ENCODE data around the gene PFKFB4. TPM values are rescaled to one million over a fixed set of nuclear protein-coding genes. Genes with fewer than 3 reads are reported as not detected.
A peak's percentile ranks its signal among the peaks of the same experiment; 100 is the strongest.
"Not testable (repeated sequence)": the region's sequence is repeated elsewhere in the genome, so short reads cannot be mapped to it uniquely, and the experiment has no call there.

The PFKFB4 gene
- total RNA-seq, 5 donors from 2014 or later (not counting 1 experiment from before 2014, with no cell fraction given), result 1.8 to 4.2 (median 2.4) TPM

- ChIA-PET POLR2A (no interaction called here), CTCF (no interaction called here)
- Mint-ChIP-seq H3K4me3 (peak overlapping the region in 1 of 3 donors; percentile 7), H3K9me3 (no peaks in the 10 kb centered on the region), H3K27ac (peak overlapping the region; percentile 62 to 81), H3K36me3 (peaks cover 6% of the 10 kb centered on the region), H3K27me3 (no peaks in the 10 kb centered on the region), H3K4me1 (peaks cover 56 to 73% (median 70%) of the 10 kb centered on the region in 3 donors)
- Histone ChIP-seq H3K36me3 (ENCODE audit: control insufficient read depth in 2 of 2, extremely low read depth in 1 of 2, insufficient read depth in 1 of 2, low read length in 1 of 2) (peaks cover 0 to 13% of the 10 kb centered on the region in 2 donors), H3K4me1 (ENCODE audit: control insufficient read depth in 1 of 2, extremely low read depth in 1 of 2, insufficient read depth in 2 of 2, low read length in 2 of 2) (peaks cover 19 to 92% of the 10 kb centered on the region in 2 experiments), H3K9me3 (no peaks in the 10 kb centered on the region), H3K27ac (ENCODE audit: low read length) (peak overlapping the region; percentile 23), H3K4me3 (ENCODE audit: control insufficient read depth in 1 of 2, extremely low read depth in 1 of 2, low read length in 1 of 2) (no peak overlapping the region), H3K27me3 (replicated peaks in 1 of 2; ENCODE audit: control insufficient read depth in 2 of 2, extremely low read depth in 1 of 2, insufficient read depth in 2 of 2, low read length in 1 of 2) (no peaks in the 10 kb centered on the region)
- ATAC-seq (replicated peaks in 1 of 4) (no peak), DNase-seq (no peak)
- WGBS (ENCODE audit: insufficient coverage), result 93% methylated on average over 10 of the region's 11 CpGs
Measured at GRCh38 chr3:48475188-48475587, 81.4 kb downstream of the PFKFB4 start.

- Mint-ChIP-seq H3K36me3 (peaks cover 10% of the 10 kb centered on the region), H3K4me3 (peak overlapping the region in 1 of 3 donors; percentile 7), H3K27me3 (no peaks in the 10 kb centered on the region), H3K4me1 (peaks cover 56 to 73% (median 71%) of the 10 kb centered on the region in 3 donors), H3K9me3 (no peaks in the 10 kb centered on the region), H3K27ac (peak overlapping the region; percentile 62 to 81)
- Histone ChIP-seq H3K4me3 (ENCODE audit: control insufficient read depth in 1 of 2, extremely low read depth in 1 of 2, low read length in 1 of 2) (no peak overlapping the region), H3K9me3 (no peaks in the 10 kb centered on the region), H3K36me3 (ENCODE audit: control insufficient read depth in 2 of 2, extremely low read depth in 1 of 2, insufficient read depth in 1 of 2, low read length in 1 of 2) (peaks cover 0 to 19% of the 10 kb centered on the region in 2 donors), H3K4me1 (ENCODE audit: control insufficient read depth in 1 of 2, extremely low read depth in 1 of 2, insufficient read depth in 2 of 2, low read length in 2 of 2) (peaks cover 20 to 92% of the 10 kb centered on the region in 2 experiments), H3K27me3 (replicated peaks in 1 of 2; ENCODE audit: control insufficient read depth in 2 of 2, extremely low read depth in 1 of 2, insufficient read depth in 2 of 2, low read length in 1 of 2) (no peaks in the 10 kb centered on the region), H3K27ac (ENCODE audit: low read length) (peak overlapping the region; percentile 4)
- 100% methylated on average over 1 of the region's 4 CpGs for WGBS (ENCODE audit: insufficient coverage)
- POLR2A ChIA-PET, result no interaction called here
- ATAC-seq (replicated peaks in 1 of 4) (no peak), DNase-seq (no peak)
- CTCF ChIA-PET, result no interaction called here
Measured at GRCh38 chr3:48474619-48475018, 82.0 kb downstream of the PFKFB4 start.

GRCh38 chr3:48474031-48474430 lies 82.6 kb downstream of the PFKFB4 start:
- WGBS (ENCODE audit: insufficient coverage), result no CpG with 5 or more reads among the region's 4 CpGs
- not testable (repeated sequence) for H3K4me3 Mint-ChIP-seq; H3K27me3 ChIP-seq (replicated peaks in 1 of 2; ENCODE audit: control insufficient read depth in 2 of 2, extremely low read depth in 1 of 2, insufficient read depth in 2 of 2, low read length in 1 of 2); H3K9me3 ChIP-seq; H3K9me3 Mint-ChIP-seq; ATAC-seq (replicated peaks in 1 of 4); H3K4me3 ChIP-seq (ENCODE audit: control insufficient read depth in 1 of 2, extremely low read depth in 1 of 2, low read length in 1 of 2); H3K27me3 Mint-ChIP-seq; DNase-seq
- ChIA-PET POLR2A (interaction anchor here in 1 of 2 donors (0.6 to 0.7 kb wide), 2 partner anchors 84 to 200 kb away, joined by 3 to 8 read pairs; no protein-coding TSS in a partner anchor), CTCF (interaction anchor here (0.7 to 2.5 kb wide), 6 partner anchors 27 to 79 kb away, joined by 3 to 32 read pairs (median 4); partner anchors contain the start of genes ATRIP (in 1 of the 2), CCDC51 (in 1 of the 2) and TMA7 (in 1 of the 2))
- peaks cover 0 to 25% of the 10 kb centered on the region in 2 donors for H3K36me3 ChIP-seq (ENCODE audit: control insufficient read depth in 2 of 2, extremely low read depth in 1 of 2, insufficient read depth in 1 of 2, low read length in 1 of 2)
- peaks cover 15% of the 10 kb centered on the region for H3K36me3 Mint-ChIP-seq
- H3K27ac ChIP-seq (ENCODE audit: low read length), result peak overlapping the region; percentile 99
- H3K4me1 ChIP-seq (ENCODE audit: control insufficient read depth in 1 of 2, extremely low read depth in 1 of 2, insufficient read depth in 2 of 2, low read length in 2 of 2), result peaks cover 19 to 92% of the 10 kb centered on the region in 2 experiments
- peaks cover 56 to 74% (median 72%) of the 10 kb centered on the region in 3 donors for H3K4me1 Mint-ChIP-seq
- peak overlapping the region in 1 of 2 donors; percentile 99 for H3K27ac Mint-ChIP-seq

GRCh38 chr3:48473617-48473952 lies 83.0 kb downstream of the PFKFB4 start:
- Mint-ChIP-seq H3K27me3 (no peaks in the 10 kb centered on the region), H3K36me3 (peaks cover 20% of the 10 kb centered on the region), H3K27ac (peak overlapping the region; percentile 99), H3K4me3 (peak overlapping the region; percentile 83 to 95 (median 95)), H3K4me1 (peaks cover 56 to 74% (median 72%) of the 10 kb centered on the region in 3 donors), H3K9me3 (no peaks in the 10 kb centered on the region)
- ATAC-seq (replicated peaks in 1 of 4) (no peak), DNase-seq (no peak)
- no peaks in the 10 kb centered on the region for H3K9me3 ChIP-seq
- H3K27me3 ChIP-seq (replicated peaks in 1 of 2; ENCODE audit: control insufficient read depth in 2 of 2, extremely low read depth in 1 of 2, insufficient read depth in 2 of 2, low read length in 1 of 2), result no peaks in the 10 kb centered on the region
- POLR2A ChIA-PET, result interaction anchor here in 1 of 2 donors (0.6 to 1.5 kb wide), 3 partner anchors 33 to 199 kb away, joined by 3 to 10 read pairs (median 8); partner anchors contain the start of genes CCDC51 and TMA7
- peak overlapping the region; percentile 99 for H3K27ac ChIP-seq (ENCODE audit: low read length)
- peak overlapping the region; percentile 23 to 77 for H3K4me3 ChIP-seq (ENCODE audit: control insufficient read depth in 1 of 2, extremely low read depth in 1 of 2, low read length in 1 of 2)
- H3K4me1 ChIP-seq (ENCODE audit: control insufficient read depth in 1 of 2, extremely low read depth in 1 of 2, insufficient read depth in 2 of 2, low read length in 2 of 2), result peaks cover 17 to 92% of the 10 kb centered on the region in 2 experiments
- H3K36me3 ChIP-seq (ENCODE audit: control insufficient read depth in 2 of 2, extremely low read depth in 1 of 2, insufficient read depth in 1 of 2, low read length in 1 of 2), result peaks cover 0 to 29% of the 10 kb centered on the region in 2 donors
- CTCF ChIA-PET, result interaction anchor here (0.6 to 2.5 kb wide), 8 partner anchors 16 to 80 kb away, joined by 3 to 32 read pairs (median 4); partner anchors contain the start of genes ATRIP (in 1 of the 2), CCDC51 (in 1 of the 2) and TMA7 (in 1 of the 2)
- WGBS (ENCODE audit: insufficient coverage), result no CpG with 5 or more reads among the region's 5 CpGs

- Histone ChIP-seq H3K9me3 (no peaks in the 10 kb centered on the region), H3K4me3 (ENCODE audit: control insufficient read depth in 1 of 2, extremely low read depth in 1 of 2, low read length in 1 of 2) (peak overlapping the region; percentile 60 to 77), H3K36me3 (ENCODE audit: control insufficient read depth in 2 of 2, extremely low read depth in 1 of 2, insufficient read depth in 1 of 2, low read length in 1 of 2) (peaks cover 0 to 35% of the 10 kb centered on the region in 2 donors), H3K27ac (ENCODE audit: low read length) (peak overlapping the region; percentile 99), H3K4me1 (ENCODE audit: control insufficient read depth in 1 of 2, extremely low read depth in 1 of 2, insufficient read depth in 2 of 2, low read length in 2 of 2) (peaks cover 17 to 92% of the 10 kb centered on the region in 2 experiments), H3K27me3 (replicated peaks in 1 of 2; ENCODE audit: control insufficient read depth in 2 of 2, extremely low read depth in 1 of 2, insufficient read depth in 2 of 2, low read length in 1 of 2) (no peaks in the 10 kb centered on the region)
- no peaks in the 10 kb centered on the region for H3K27me3 Mint-ChIP-seq
- CTCF ChIA-PET, result interaction anchor here (0.6 to 2.5 kb wide), 9 partner anchors 15 to 84 kb away, joined by 3 to 32 read pairs (median 4); partner anchors contain the start of genes ATRIP (in 1 of the 2), CCDC51 (in 1 of the 2) and TMA7 (in 1 of the 2)
- 8% methylated on average over 8 of the region's 17 CpGs for WGBS (ENCODE audit: insufficient coverage)
- H3K4me3 Mint-ChIP-seq, result peak overlapping the region; percentile 83 to 95 (median 95)
- peak; percentile 84 to 99 (median 95) for DNase-seq
- no peaks in the 10 kb centered on the region for H3K9me3 Mint-ChIP-seq
- peaks cover 56 to 74% (median 72%) of the 10 kb centered on the region in 3 donors for H3K4me1 Mint-ChIP-seq
- H3K36me3 Mint-ChIP-seq, result peaks cover 21% of the 10 kb centered on the region
- H3K27ac Mint-ChIP-seq, result peak overlapping the region; percentile 99
- POLR2A ChIA-PET, result interaction anchor here (0.6 to 1.5 kb wide), 3 partner anchors 33 to 377 kb away, joined by 4 to 10 read pairs (median 8); partner anchors contain the start of genes CCDC51 (in 1 of the 2) and TMA7 (in 1 of the 2)
- ATAC-seq (replicated peaks in 1 of 4), result peak; percentile 89 to 91 (median 91)
Measured at GRCh38 chr3:48472923-48473616, 83.5 kb downstream of the PFKFB4 start.

- no peaks in the 10 kb centered on the region for H3K9me3 Mint-ChIP-seq
- peak overlapping the region; percentile 60 to 77 for H3K4me3 ChIP-seq (ENCODE audit: control insufficient read depth in 1 of 2, extremely low read depth in 1 of 2, low read length in 1 of 2)
Measured at GRCh38 chr3:48472673-48472922, 84.0 kb downstream of the PFKFB4 start.

More at GRCh38 chr3:48472673-48472922, 84.0 kb downstream of the PFKFB4 start:
- ChIA-PET POLR2A (interaction anchor here (0.6 to 1.5 kb wide), 2 partner anchors 32 to 378 kb away, joined by 4 to 10 read pairs; partner anchors contain the start of genes CCDC51 (in 1 of the 2) and TMA7 (in 1 of the 2)), CTCF (interaction anchor here (1.2 to 2.5 kb wide), 6 partner anchors 26 to 84 kb away, joined by 3 to 32 read pairs (median 6); partner anchors contain the start of genes ATRIP (in 1 of the 2), CCDC51 (in 1 of the 2) and TMA7 (in 1 of the 2))
- Histone ChIP-seq H3K9me3 (no peaks in the 10 kb centered on the region), H3K27ac (ENCODE audit: low read length) (peak overlapping the region; percentile 99), H3K27me3 (replicated peaks in 1 of 2; ENCODE audit: control insufficient read depth in 2 of 2, extremely low read depth in 1 of 2, insufficient read depth in 2 of 2, low read length in 1 of 2) (no peaks in the 10 kb centered on the region), H3K36me3 (ENCODE audit: control insufficient read depth in 2 of 2, extremely low read depth in 1 of 2, insufficient read depth in 1 of 2, low read length in 1 of 2) (peaks cover 0 to 39% of the 10 kb centered on the region in 2 donors), H3K4me1 (ENCODE audit: control insufficient read depth in 1 of 2, extremely low read depth in 1 of 2, insufficient read depth in 2 of 2, low read length in 2 of 2) (peaks cover 19 to 92% of the 10 kb centered on the region in 2 experiments)
- Mint-ChIP-seq H3K27ac (peak overlapping the region; percentile 99), H3K4me1 (peaks cover 56 to 74% (median 72%) of the 10 kb centered on the region in 3 donors), H3K36me3 (peaks cover 23% of the 10 kb centered on the region), H3K4me3 (peak overlapping the region; percentile 83 to 95 (median 95)), H3K27me3 (no peaks in the 10 kb centered on the region)
- WGBS (ENCODE audit: insufficient coverage), result 0% methylated on average over 4 of the region's 5 CpGs
- DNase-seq, result peak in 1 of 35 experiments; percentile 34
- ATAC-seq (replicated peaks in 1 of 4), result peak in 2 of 4 experiments; percentile 36 to 53
